CD14-positive monocyte (primary cell): ENCODE results near the gene ENPEP. TPM values are rescaled to one million over a fixed set of nuclear protein-coding genes. Genes with fewer than 3 reads are reported as not detected.

ENCODE experiments used
- DNase-seq, 3 donors: peaks; one replicate each; pipeline ENCODE4 v3.0.0-alpha.2; 2011 to 2022
- H2AFZ ChIP-seq: 2 replicates; pipeline ENCODE4 v1.6.0; 2012; ENCODE audit warnings: mild to moderate bottlenecking, low read depth, low read length, inconsistent platforms; ENCODE audit not compliant: insufficient read depth, poor library complexity, severe bottlenecking
- H3K27ac ChIP-seq, 2 donors: 1 replicate in 1 of 2; 2 replicates in 1 of 2; pipeline ENCODE4 v1.5.1; 2012 to 2013; ENCODE audit warnings: low read length in 2 of 2, control low read depth in 1 of 2, inconsistent platforms in 1 of 2, low read depth in 1 of 2, mild to moderate bottlenecking in 1 of 2
- H3K27me3 ChIP-seq, 2 donors: one replicate each; pipeline versions ENCODE4 v1.6.0 to v1.6.1; 2011 to 2013; ENCODE audit warnings: low read length in 2 of 2; ENCODE audit not compliant: control insufficient read depth in 2 of 2, insufficient read depth in 2 of 2
- H3K36me3 ChIP-seq, 2 donors: replicated peaks in 1 of 2; 1 replicate in 1 of 2; 2 replicates in 1 of 2; pipeline versions ENCODE4 v1.5.1 to v1.6.1; 2012 to 2013; ENCODE audit warnings: low read length in 2 of 2, control low read depth in 1 of 2, inconsistent platforms in 1 of 2, mild to moderate bottlenecking in 1 of 2; ENCODE audit not compliant: insufficient read depth in 2 of 2, control insufficient read depth in 1 of 2
- H3K4me1 ChIP-seq, 2 donors: 1 replicate in 1 of 2; 2 replicates in 1 of 2; pipeline versions ENCODE4 v1.5.1 to v1.6.1; 2012 to 2013; ENCODE audit warnings: low read length in 2 of 2, control low read depth in 1 of 2, inconsistent platforms in 1 of 2, mild to moderate bottlenecking in 1 of 2, moderate library complexity in 1 of 2; ENCODE audit not compliant: insufficient read depth in 2 of 2, control insufficient read depth in 1 of 2
- H3K4me2 ChIP-seq: replicated peaks from 2 replicates; pipeline ENCODE3; 2012; ENCODE audit warnings: low read length, moderate library complexity, mild to moderate bottlenecking; ENCODE audit not compliant: poor library complexity, severe bottlenecking; ENCODE audit errors: extremely low read depth
- H3K4me3 ChIP-seq, 3 experiments: fragments of 200-600 bp in 1 of 3; sonication (generic) in 1 of 3; replicated peaks in 1 of 3; 1 replicate in 2 of 3; 2 replicates in 1 of 3; pipeline ENCODE4 v1.5.1; 2011 to 2013; ENCODE audit warnings: low read length in 3 of 3, mild to moderate bottlenecking in 3 of 3, control low read depth in 2 of 3, low read depth in 2 of 3, inconsistent platforms in 1 of 3, moderate library complexity in 1 of 3
- H3K79me2 ChIP-seq: 2 replicates; pipeline ENCODE4 v1.6.0; 2012; ENCODE audit warnings: mild to moderate bottlenecking, control low read depth, inconsistent platforms, low read length, moderate library complexity; ENCODE audit not compliant: insufficient read depth
- H3K9ac ChIP-seq: 2 replicates; pipeline ENCODE4 v1.6.0; 2017; ENCODE audit warnings: low read length, mild to moderate bottlenecking; ENCODE audit not compliant: insufficient read depth, poor library complexity, severe bottlenecking
- H3K9me3 ChIP-seq, 2 donors: replicated peaks in 1 of 2; 1 replicate in 1 of 2; 2 replicates in 1 of 2; pipeline versions ENCODE4 v1.5.1 to v1.6.1; 2012 to 2013; ENCODE audit warnings: low read length in 2 of 2, control low read depth in 1 of 2; ENCODE audit not compliant: control insufficient read depth in 1 of 2, insufficient read depth in 1 of 2
- H4K20me1 ChIP-seq: 2 replicates; pipeline ENCODE4 v1.6.0; 2012; ENCODE audit warnings: mild to moderate bottlenecking, low read length, control low read depth, moderate library complexity; ENCODE audit not compliant: insufficient read depth
- H3K27ac Mint-ChIP-seq, 7 donors: one replicate each; pipeline ENCODE4 v1.8.0; 2020; ENCODE audit warnings: mild to moderate bottlenecking in 7 of 7, mixed read lengths in 7 of 7, moderate library complexity in 6 of 7, inconsistent platforms in 2 of 7
- H3K27me3 Mint-ChIP-seq, 3 donors: one replicate each; pipeline ENCODE4 v1.8.0; 2021 to 2022; ENCODE audit warnings: low read depth in 3 of 3, mild to moderate bottlenecking in 3 of 3, mixed read lengths in 3 of 3, moderate library complexity in 3 of 3, inconsistent platforms in 1 of 3
- H3K36me3 Mint-ChIP-seq, 2 donors: one replicate each; pipeline ENCODE4 v1.8.0; 2020; ENCODE audit warnings: mixed read lengths in 2 of 2, inconsistent platforms in 1 of 2, mild to moderate bottlenecking in 1 of 2
- H3K4me1 Mint-ChIP-seq: one replicate; pipeline ENCODE4 v1.8.0; 2020; ENCODE audit warnings: mild to moderate bottlenecking, mixed read lengths
- H3K4me3 Mint-ChIP-seq, 2 donors: one replicate each; pipeline ENCODE4 v1.8.0; 2020; ENCODE audit warnings: mild to moderate bottlenecking in 2 of 2, mixed read lengths in 2 of 2, moderate library complexity in 1 of 2
- H3K9me3 Mint-ChIP-seq, 7 donors: one replicate each; pipeline ENCODE4 v1.8.0; 2020 to 2022; ENCODE audit warnings: mixed read lengths in 7 of 7, mild to moderate bottlenecking in 6 of 7, moderate library complexity in 6 of 7, inconsistent platforms in 2 of 7
- WGBS: methylation state at CpG from one replicate; pipeline ENCODE4 v1.1.5; 2013; ENCODE audit warnings: missing lambda C conversion rate; ENCODE audit not compliant: insufficient coverage; 5-methylcytosine and 5-hydroxymethylcytosine counted together
- intact Hi-C, 2 donors: fragments of 100-400 bp; cut with micrococcal nuclease; formaldehyde crosslinking; loops; one replicate each; pipeline versions ENCODE4 v1.15.0 to v1.15.1; 2023
- polyA plus RNA-seq, 3 donors: library from polyadenylated mRNA; depleted of rRNA in 1 of 3; unstranded in 2 of 3; stranded (reverse) in 1 of 3; fragments of 300-500 nt in 2 of 3; fragments of >200 nt in 1 of 3; fragmentation: Illumina TruSeq in 2 of 3; gene quantifications; 1 replicate in 2 of 3; 2 replicates in 1 of 3; pipeline ENCODE4 v1.2.3, GENCODE V29; 2012 to 2021
- TF ChIP-seq, protein P1 (sequence below): fragments of 200-600 bp; IDR thresholded peaks from one replicate; pipeline ENCODE4 v1.8.0; 2022; ENCODE audit warnings: antibody characterized with exemption, mild to moderate bottlenecking

ENPEP gene
- polyA plus RNA-seq, 3 donors, result not detected

DNA sequence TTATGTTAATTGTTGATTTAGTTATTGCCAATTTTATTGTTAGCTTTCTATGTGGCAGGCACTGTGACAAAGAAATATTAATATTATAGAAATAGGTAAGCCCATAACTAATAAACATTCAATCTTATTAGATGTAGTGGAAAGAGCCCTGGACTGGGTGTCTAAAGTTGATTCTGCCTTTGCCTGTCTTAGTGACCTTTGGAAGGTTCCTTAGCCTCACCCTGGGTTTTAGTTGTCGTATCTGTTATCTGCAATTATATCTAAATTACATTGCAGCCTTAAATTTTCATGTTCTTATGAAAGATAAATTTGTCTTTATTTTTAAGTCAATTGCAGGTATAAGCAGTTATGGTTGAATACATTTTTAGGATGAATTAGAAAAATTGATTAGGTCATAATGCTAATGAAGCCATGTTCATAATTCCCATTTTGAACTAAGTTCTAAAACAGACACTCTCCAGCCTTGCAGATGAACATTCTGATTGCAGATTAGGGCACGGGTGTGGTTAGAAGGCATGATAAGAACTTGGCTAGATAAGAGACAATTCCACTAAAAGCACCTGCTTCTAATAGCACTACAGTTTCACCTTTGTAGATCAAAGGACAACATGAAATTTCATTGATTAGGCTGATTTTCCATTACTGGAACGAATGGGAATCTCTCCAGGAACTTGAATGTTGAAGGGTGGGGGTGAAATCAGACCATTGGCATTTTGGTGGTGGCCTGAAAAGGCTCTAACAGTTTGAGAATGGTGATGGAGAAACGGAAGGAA is 17.3 kb upstream of the ENPEP start:
- H3K4me1 ChIP-seq, result no peaks in the 10 kb centered on the region
- H3K27ac Mint-ChIP-seq, result no peak overlapping the region
- H3K36me3 ChIP-seq, result no peaks in the 10 kb centered on the region
- TF ChIP-seq, protein P1, sequence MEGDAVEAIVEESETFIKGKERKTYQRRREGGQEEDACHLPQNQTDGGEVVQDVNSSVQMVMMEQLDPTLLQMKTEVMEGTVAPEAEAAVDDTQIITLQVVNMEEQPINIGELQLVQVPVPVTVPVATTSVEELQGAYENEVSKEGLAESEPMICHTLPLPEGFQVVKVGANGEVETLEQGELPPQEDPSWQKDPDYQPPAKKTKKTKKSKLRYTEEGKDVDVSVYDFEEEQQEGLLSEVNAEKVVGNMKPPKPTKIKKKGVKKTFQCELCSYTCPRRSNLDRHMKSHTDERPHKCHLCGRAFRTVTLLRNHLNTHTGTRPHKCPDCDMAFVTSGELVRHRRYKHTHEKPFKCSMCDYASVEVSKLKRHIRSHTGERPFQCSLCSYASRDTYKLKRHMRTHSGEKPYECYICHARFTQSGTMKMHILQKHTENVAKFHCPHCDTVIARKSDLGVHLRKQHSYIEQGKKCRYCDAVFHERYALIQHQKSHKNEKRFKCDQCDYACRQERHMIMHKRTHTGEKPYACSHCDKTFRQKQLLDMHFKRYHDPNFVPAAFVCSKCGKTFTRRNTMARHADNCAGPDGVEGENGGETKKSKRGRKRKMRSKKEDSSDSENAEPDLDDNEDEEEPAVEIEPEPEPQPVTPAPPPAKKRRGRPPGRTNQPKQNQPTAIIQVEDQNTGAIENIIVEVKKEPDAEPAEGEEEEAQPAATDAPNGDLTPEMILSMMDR, result no peak
- no peaks in the 10 kb centered on the region for H3K9me3 ChIP-seq
- H3K4me3 Mint-ChIP-seq, result no peak overlapping the region
- H3K27ac ChIP-seq, result no peak overlapping the region
- H3K4me3 ChIP-seq, result no peak overlapping the region
- 71% methylated on average over 1 of the region's 4 CpGs for WGBS
- no peak for DNase-seq
- peaks cover 0 to under 1% (median 0%) of the 10 kb centered on the region in 7 donors for H3K9me3 Mint-ChIP-seq
- no peaks in the 10 kb centered on the region for H3K79me2 ChIP-seq
- no peak overlapping the region for H2AFZ ChIP-seq
- no peaks in the 10 kb centered on the region for H3K4me1 Mint-ChIP-seq
- H3K9ac ChIP-seq, result no peak overlapping the region
- H4K20me1 ChIP-seq, result no peaks in the 10 kb centered on the region
- intact Hi-C loops, result no loop called here
- H3K36me3 Mint-ChIP-seq, result no peaks in the 10 kb centered on the region
- peaks cover 6 to 14% (median 8%) of the 10 kb centered on the region in 3 donors for H3K27me3 Mint-ChIP-seq
- H3K27me3 ChIP-seq, result peaks cover 0 to 2% of the 10 kb centered on the region in 2 donors
- H3K4me2 ChIP-seq, result no peak overlapping the region

GRCh38 chr4:110460074-110460746 is 15.7 kb upstream of the ENPEP start:
- intact Hi-C loops, result no loop called here
- WGBS, result no CpG with 5 or more reads among the region's 5 CpGs
- DNase-seq, result no peak
- H2AFZ ChIP-seq, result no peak overlapping the region
- no peak overlapping the region for H3K4me3 Mint-ChIP-seq
- no peak overlapping the region for H3K4me3 ChIP-seq
- TF ChIP-seq, protein P1, result no peak
- peaks cover 0 to 2% of the 10 kb centered on the region in 2 donors for H3K27me3 ChIP-seq
- H3K9ac ChIP-seq, result no peak overlapping the region
- peaks cover 6 to 11% (median 8%) of the 10 kb centered on the region in 3 donors for H3K27me3 Mint-ChIP-seq
- no peaks in the 10 kb centered on the region for H3K9me3 ChIP-seq
- H3K4me1 ChIP-seq, result no peaks in the 10 kb centered on the region
- H3K36me3 ChIP-seq, result no peaks in the 10 kb centered on the region
- H3K27ac ChIP-seq, result no peak overlapping the region
- H3K79me2 ChIP-seq, result no peaks in the 10 kb centered on the region
- no peak overlapping the region for H3K4me2 ChIP-seq
- no peaks in the 10 kb centered on the region for H3K4me1 Mint-ChIP-seq
- peak overlapping the region in 1 of 7 donors; percentile 8 for H3K27ac Mint-ChIP-seq
- no peaks in the 10 kb centered on the region for H4K20me1 ChIP-seq
- H3K36me3 Mint-ChIP-seq, result no peaks in the 10 kb centered on the region
- peaks cover 0 to 3% (median 0%) of the 10 kb centered on the region in 7 donors for H3K9me3 Mint-ChIP-seq
